MCF 10A (cell line): Measurements from ENCODE around the gene SPTAN1. TPM values are rescaled to one million over a fixed set of nuclear protein-coding genes. Genes with fewer than 3 reads are reported as not detected.

Experiments used
- BruUV-seq: library from RNA; stranded (reverse); fragments of 400-500 nt; replicated peaks from 2 replicates; lab custom pipeline; 2021; lab: Mats Ljungman, UMichigan
- CTCF ChIA-PET: fragments of 300-600 bp; sonication (Branson Sonifier 250); formaldehyde crosslinking; extraction: SDS; loops from one replicate; lab custom pipeline; 2021; ENCODE audit warnings: antibody characterized with exemption, inconsistent platforms; lab: Yijun Ruan, JAX
- POLR2A ChIA-PET: fragments of 300-600, 350-650 bp; sonication (Branson Sonifier 250); formaldehyde crosslinking; extraction: SDS; loops from one replicate; lab custom pipeline; 2020; ENCODE audit warnings: antibody characterized with exemption, inconsistent platforms; lab: Yijun Ruan, JAX
- DNase-seq: peaks from one replicate; pipeline ENCODE4 v3.0.0-alpha.2; 2018; ENCODE audit not compliant: unreplicated experiment
- H3K27ac Mint-ChIP-seq: one replicate; pipeline ENCODE4 v1.8.0; 2022; ENCODE audit warnings: mild to moderate bottlenecking, low read depth, mixed read lengths; ENCODE audit not compliant: unreplicated experiment
- H3K27me3 Mint-ChIP-seq: one replicate; pipeline ENCODE4 v1.8.0; 2022; ENCODE audit warnings: mixed read lengths; ENCODE audit not compliant: insufficient read depth, unreplicated experiment
- H3K36me3 Mint-ChIP-seq: one replicate; pipeline ENCODE4 v1.8.0; 2022; ENCODE audit warnings: mild to moderate bottlenecking, moderate library complexity, mixed read lengths; ENCODE audit not compliant: insufficient read depth, unreplicated experiment
- H3K4me1 Mint-ChIP-seq: one replicate; pipeline ENCODE4 v1.8.0; 2022; ENCODE audit warnings: mixed read lengths; ENCODE audit not compliant: insufficient read depth, unreplicated experiment
- H3K4me3 Mint-ChIP-seq: one replicate; pipeline ENCODE4 v1.8.0; 2022; ENCODE audit warnings: mild to moderate bottlenecking, moderate library complexity, mixed read lengths; ENCODE audit not compliant: unreplicated experiment
- H3K9me3 Mint-ChIP-seq: one replicate; pipeline ENCODE4 v1.8.0; 2022; ENCODE audit warnings: mixed read lengths; ENCODE audit not compliant: unreplicated experiment
- CTCF ChIP-seq: fragments of 200-600 bp; IDR thresholded peaks from one replicate; pipeline ENCODE4 v1.8.0; 2022; ENCODE audit warnings: antibody characterized with exemption, mild to moderate bottlenecking; ENCODE audit not compliant: unreplicated experiment
- intact Hi-C: fragments of 100-400 bp; cut with micrococcal nuclease; formaldehyde crosslinking; loops from 2 replicates; pipeline ENCODE4 v1.14.1; 2022
- total RNA-seq: library from RNA; stranded (reverse); gene quantifications from 2 replicates; pipeline ENCODE4 v1.2.3, GENCODE V29; 2022

The SPTAN1 gene
- total RNA-seq, 1 experiment from 2014 or later, result 254 TPM

- intact Hi-C loops, result loop anchor here (5.0 to 10.0 kb wide), 2 partner anchors 96 to 1072 kb away; partner anchors contain the start of genes C9orf50, NTMT1 and ODF2
- Mint-ChIP-seq H3K4me3 (no peak overlapping the region), H3K36me3 (peaks cover 9% of the 10 kb centered on the region), H3K9me3 (no peaks in the 10 kb centered on the region), H3K4me1 (peaks cover 20% of the 10 kb centered on the region), H3K27ac (no peak overlapping the region), H3K27me3 (no peaks in the 10 kb centered on the region)
- no TSS peak for BruUV-seq
- DNase-seq, result peak; percentile 41
- ChIA-PET POLR2A (interaction anchor here (0.6 to 7.6 kb wide), 36 partner anchors 9 to 528 kb away, joined by 3 to 85 read pairs (median 4); partner anchors contain the start of genes DOLPP1, DYNC2I2, ENDOG and GLE1), CTCF (no interaction called here)
- no peak for TF ChIP-seq CTCF
Observed at GRCh38 chr9:128552744-128553440, 505 bp downstream of the SPTAN1 start.

- CTCF ChIA-PET, result interaction anchor here (0.6 kb wide), 1 partner anchor 138 kb away, joined by 3 read pairs; no protein-coding TSS in a partner anchor
- H3K9me3 Mint-ChIP-seq, result no peaks in the 10 kb centered on the region
- intact Hi-C loops, result loop anchor here (2.0 to 10.0 kb wide), 3 partner anchors 49 to 1071 kb away; partner anchors contain the start of genes C9orf50, GLE1, NTMT1 and ODF2
- H3K27ac Mint-ChIP-seq, result no peak overlapping the region
- DNase-seq, result peak; percentile 63
- peaks cover 17% of the 10 kb centered on the region for H3K36me3 Mint-ChIP-seq
- H3K4me3 Mint-ChIP-seq, result no peak overlapping the region
- TF ChIP-seq CTCF, result no peak
- H3K27me3 Mint-ChIP-seq, result no peaks in the 10 kb centered on the region
- POLR2A ChIA-PET, result interaction anchor here (0.6 to 7.6 kb wide), 31 partner anchors 8 to 527 kb away, joined by 3 to 85 read pairs (median 5); partner anchors contain the start of genes DOLPP1, GLE1, ODF2 and SET
- peaks cover 27% of the 10 kb centered on the region for H3K4me1 Mint-ChIP-seq
- no TSS peak for BruUV-seq
Observed at GRCh38 chr9:128553728-128554127, 1.3 kb downstream of the SPTAN1 start.

GRCh38 chr9:128554155-128554862 lies 1.9 kb downstream of the SPTAN1 start:
- H3K9me3 Mint-ChIP-seq, result no peaks in the 10 kb centered on the region
- ChIA-PET CTCF (no interaction called here), POLR2A (interaction anchor here (0.6 to 7.6 kb wide), 26 partner anchors 7 to 394 kb away, joined by 3 to 85 read pairs (median 5); partner anchors contain the start of genes GLE1, SET, SPOUT1 and URM1)
- peak; percentile 75 for DNase-seq
- no peaks in the 10 kb centered on the region for H3K27me3 Mint-ChIP-seq
- intact Hi-C loops, result loop anchor here (2.0 to 10.0 kb wide), 3 partner anchors 50 to 1070 kb away; partner anchors contain the start of genes C9orf50, GLE1, NTMT1 and ODF2
- H3K36me3 Mint-ChIP-seq, result peaks cover 23% of the 10 kb centered on the region
- H3K4me3 Mint-ChIP-seq, result no peak overlapping the region
- no TSS peak for BruUV-seq
- H3K4me1 Mint-ChIP-seq, result peaks cover 31% of the 10 kb centered on the region
- no peak overlapping the region for H3K27ac Mint-ChIP-seq
- TF ChIP-seq CTCF, result no peak
